ENCODE results near the gene RPTOR. TPM values are rescaled to one million over a fixed set of nuclear protein-coding genes. Genes with fewer than 3 reads are reported as not detected.

The RPTOR gene
- total and polyA plus RNA-seq, 2 donors = 8.1 to 10.3 TPM

DNA sequence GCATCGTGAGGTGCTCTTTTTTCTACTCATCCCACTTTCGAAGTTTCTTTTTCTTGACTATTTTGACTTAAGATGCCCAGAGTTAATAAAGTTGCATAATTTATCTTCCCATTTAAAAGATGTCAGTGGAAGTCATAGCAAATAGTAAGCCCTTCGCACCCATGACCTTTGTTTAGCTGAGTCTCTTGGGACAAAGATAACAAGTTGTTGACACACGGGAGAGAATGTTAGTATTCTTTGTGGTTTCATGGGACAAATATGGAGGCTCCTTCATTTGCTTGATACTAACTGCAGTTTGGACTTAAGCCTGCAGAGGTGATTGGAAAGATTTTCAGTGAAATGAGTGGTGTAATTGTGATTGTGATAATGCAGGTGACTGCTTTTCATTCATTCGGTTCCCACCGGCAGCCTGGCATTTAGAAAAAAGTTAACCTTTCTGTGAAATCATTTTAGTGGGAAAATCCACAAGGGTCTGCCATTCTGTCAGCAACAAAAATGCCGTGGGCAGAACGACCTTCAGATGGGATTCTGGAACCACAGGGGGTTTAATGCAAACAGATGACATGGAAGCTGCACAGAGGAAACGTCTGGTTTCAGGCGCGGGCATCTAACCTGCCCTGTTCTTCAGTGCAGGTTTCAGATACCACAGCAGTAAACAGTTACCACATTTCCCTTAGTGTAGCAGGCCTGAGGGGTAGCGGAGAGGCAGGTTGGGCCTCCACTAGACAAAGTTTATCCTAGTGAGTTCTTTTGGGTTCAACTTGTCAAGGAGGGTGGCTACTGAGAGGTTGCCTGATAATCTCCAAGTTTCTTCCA is 123.0 kb downstream of the RPTOR start:
- H3K4me3 ChIP-seq (ENCODE audit: low read length in 2 of 2) = no peak overlapping the region
- H3K27ac ChIP-seq (ENCODE audit: low read depth in 1 of 2, low read length in 1 of 2) = peak overlapping the region; percentile 72 to 88
- H3K27me3 ChIP-seq (ENCODE audit: control insufficient read depth in 2 of 2, insufficient read depth in 1 of 2, low read length in 1 of 2) = no peaks in the 10 kb centered on the region
- peaks cover 0 to 7% of the 10 kb centered on the region in 2 donors for H3K36me3 ChIP-seq (ENCODE audit: control insufficient read depth in 2 of 2, insufficient read depth in 2 of 2, low read length in 1 of 2)
- peaks cover 46 to 75% of the 10 kb centered on the region in 2 donors for H3K4me1 ChIP-seq (ENCODE audit: control insufficient read depth in 2 of 2, insufficient read depth in 2 of 2, low read length in 2 of 2)
- H3K9me3 ChIP-seq (ENCODE audit: control insufficient read depth in 2 of 2, insufficient read depth in 1 of 2, low read length in 1 of 2) = no peaks in the 10 kb centered on the region
- peak in 3 of 9 donors; percentile 54 to 80 (median 67) for DNase-seq (ENCODE audit: low read depth in 6 of 9, low spot score in 9 of 9)
- WGBS = 45% methylated on average over 12 of the region's 12 CpGs

DNA sequence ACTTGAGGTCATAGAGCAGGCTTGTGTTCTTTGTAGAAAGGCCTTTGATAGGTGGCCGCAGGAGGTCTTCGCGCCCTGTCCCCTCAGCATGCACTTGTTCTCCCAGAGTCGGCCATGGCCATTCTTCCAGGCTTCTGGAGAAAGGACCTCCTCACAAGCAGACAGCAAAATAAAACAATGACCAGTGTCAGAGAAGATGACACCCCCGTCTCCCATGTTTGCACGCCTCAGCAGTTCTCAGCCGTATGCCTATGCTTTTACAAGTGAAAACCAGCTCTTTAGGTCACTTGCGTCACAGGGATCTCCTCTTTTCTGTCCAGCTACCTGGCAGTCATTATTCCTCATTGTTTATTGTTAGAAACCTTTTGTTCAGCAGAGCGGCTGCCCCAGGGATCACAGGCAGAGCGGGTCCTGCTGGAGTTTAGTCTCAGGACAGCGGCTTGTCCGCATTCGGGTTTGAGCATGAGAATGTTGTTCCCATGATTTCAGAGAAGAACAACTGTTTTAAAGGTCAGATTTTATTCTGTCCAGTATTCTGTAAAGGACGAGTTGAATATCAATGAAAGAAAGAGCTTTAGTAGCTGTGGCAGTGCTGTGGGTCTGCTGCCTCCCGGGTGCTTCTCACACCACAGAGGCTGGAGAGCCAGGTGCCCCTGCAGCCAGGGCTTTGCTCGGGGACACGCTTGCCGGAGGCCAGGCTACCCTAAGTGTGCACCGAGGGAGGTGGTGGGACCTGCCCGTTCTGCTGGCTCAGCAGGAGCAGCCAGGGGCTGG is 123.9 kb downstream of the RPTOR start:
- WGBS = 92% methylated on average over 20 of the region's 20 CpGs
- DNase-seq (ENCODE audit: low read depth in 6 of 9, low spot score in 9 of 9) = no peak
- H3K4me1 ChIP-seq (ENCODE audit: control insufficient read depth in 2 of 2, insufficient read depth in 2 of 2, low read length in 2 of 2) = peaks cover 47 to 75% of the 10 kb centered on the region in 2 donors

DNA sequence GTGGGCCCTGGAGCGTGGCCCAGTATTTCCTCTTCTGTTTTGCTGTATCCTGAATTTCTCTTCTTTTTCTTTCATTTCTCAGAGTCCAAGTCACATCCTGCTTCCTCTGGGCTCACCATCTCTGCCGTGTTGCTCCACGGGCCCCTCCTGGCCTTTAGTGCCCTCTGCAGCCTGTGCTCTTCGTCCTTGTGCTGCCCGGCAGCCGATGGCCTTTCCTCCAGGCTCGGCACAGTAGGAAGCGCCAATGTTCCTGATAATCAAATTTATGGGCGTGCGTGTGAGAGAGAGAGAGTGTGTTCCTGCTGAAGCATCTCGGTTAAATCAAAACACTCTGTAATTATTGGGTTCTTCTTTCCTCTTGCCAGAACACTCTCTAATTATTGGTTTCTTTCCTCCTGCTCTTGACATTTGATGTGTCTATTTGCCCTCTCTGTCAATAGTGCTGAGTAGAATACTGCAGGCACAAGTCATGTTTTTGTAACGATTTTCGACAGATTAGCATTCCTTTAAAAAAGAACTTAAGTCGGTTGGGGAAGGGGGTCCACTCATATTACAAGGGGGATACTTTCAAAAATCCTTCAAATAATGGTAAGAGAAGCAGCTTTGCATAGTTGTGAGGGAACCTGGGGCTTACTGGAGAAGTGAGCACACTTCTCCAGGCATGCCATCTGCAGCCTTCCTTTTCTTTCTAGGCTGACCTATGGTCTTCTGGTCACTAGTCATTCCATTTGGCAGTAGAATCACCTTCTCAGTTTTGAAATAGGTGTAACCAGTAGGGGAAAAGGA is 126.6 kb downstream of the RPTOR start:
- Histone ChIP-seq H3K27ac (ENCODE audit: low read depth in 1 of 2, low read length in 1 of 2) (no peak overlapping the region), H3K4me1 (ENCODE audit: control insufficient read depth in 2 of 2, insufficient read depth in 2 of 2, low read length in 2 of 2) (peaks cover 36 to 69% of the 10 kb centered on the region in 2 donors), H3K27me3 (ENCODE audit: control insufficient read depth in 2 of 2, insufficient read depth in 1 of 2, low read length in 1 of 2) (no peaks in the 10 kb centered on the region)

More for the DNA sequence above, 123.9 kb downstream of the RPTOR start:
- no peak overlapping the region for H3K4me3 ChIP-seq (ENCODE audit: low read length in 2 of 2)
- peaks cover 0 to 7% of the 10 kb centered on the region in 2 donors for H3K36me3 ChIP-seq (ENCODE audit: control insufficient read depth in 2 of 2, insufficient read depth in 2 of 2, low read length in 1 of 2)
- H3K27ac ChIP-seq (ENCODE audit: low read depth in 1 of 2, low read length in 1 of 2) = peak overlapping the region; percentile 72 to 88
- no peaks in the 10 kb centered on the region for H3K9me3 ChIP-seq (ENCODE audit: control insufficient read depth in 2 of 2, insufficient read depth in 1 of 2, low read length in 1 of 2)
- H3K27me3 ChIP-seq (ENCODE audit: control insufficient read depth in 2 of 2, insufficient read depth in 1 of 2, low read length in 1 of 2) = no peaks in the 10 kb centered on the region

DNA sequence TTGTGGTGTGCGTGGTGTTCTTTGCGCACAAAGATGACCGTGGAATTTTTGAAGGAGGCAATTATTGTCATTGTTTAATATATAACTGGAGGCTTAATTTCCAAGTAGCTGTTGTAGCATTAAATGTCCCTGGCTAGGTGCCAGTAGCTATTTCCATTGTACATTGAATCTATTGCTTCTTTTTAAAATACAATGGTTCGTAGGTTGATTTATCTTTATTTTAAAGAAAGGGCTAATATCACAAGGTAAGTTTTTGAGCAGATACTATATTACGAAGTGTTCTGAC is 127.1 kb downstream of the RPTOR start:
- Histone ChIP-seq H3K36me3 (ENCODE audit: control insufficient read depth in 2 of 2, insufficient read depth in 2 of 2, low read length in 1 of 2) (peaks cover 0 to 1% of the 10 kb centered on the region in 2 donors), H3K4me3 (ENCODE audit: low read length in 2 of 2) (no peak overlapping the region), H3K27me3 (ENCODE audit: control insufficient read depth in 2 of 2, insufficient read depth in 1 of 2, low read length in 1 of 2) (no peaks in the 10 kb centered on the region), H3K4me1 (ENCODE audit: control insufficient read depth in 2 of 2, insufficient read depth in 2 of 2, low read length in 2 of 2) (peaks cover 36 to 69% of the 10 kb centered on the region in 2 donors), H3K27ac (ENCODE audit: low read depth in 1 of 2, low read length in 1 of 2) (no peak overlapping the region), H3K9me3 (ENCODE audit: control insufficient read depth in 2 of 2, insufficient read depth in 1 of 2, low read length in 1 of 2) (peaks cover 0 to 3% of the 10 kb centered on the region in 2 donors)
- WGBS = 88% methylated on average over 5 of the region's 5 CpGs
- no peak for DNase-seq (ENCODE audit: low read depth in 6 of 9, low spot score in 9 of 9)

More for the DNA sequence above, 126.6 kb downstream of the RPTOR start:
- DNase-seq (ENCODE audit: low read depth in 6 of 9, low spot score in 9 of 9) = no peak
- Histone ChIP-seq H3K36me3 (ENCODE audit: control insufficient read depth in 2 of 2, insufficient read depth in 2 of 2, low read length in 1 of 2) (peaks cover 0 to 5% of the 10 kb centered on the region in 2 donors), H3K4me3 (ENCODE audit: low read length in 2 of 2) (no peak overlapping the region), H3K9me3 (ENCODE audit: control insufficient read depth in 2 of 2, insufficient read depth in 1 of 2, low read length in 1 of 2) (peaks cover 0 to 3% of the 10 kb centered on the region in 2 donors)
- WGBS = 87% methylated on average over 14 of the region's 14 CpGs

DNA sequence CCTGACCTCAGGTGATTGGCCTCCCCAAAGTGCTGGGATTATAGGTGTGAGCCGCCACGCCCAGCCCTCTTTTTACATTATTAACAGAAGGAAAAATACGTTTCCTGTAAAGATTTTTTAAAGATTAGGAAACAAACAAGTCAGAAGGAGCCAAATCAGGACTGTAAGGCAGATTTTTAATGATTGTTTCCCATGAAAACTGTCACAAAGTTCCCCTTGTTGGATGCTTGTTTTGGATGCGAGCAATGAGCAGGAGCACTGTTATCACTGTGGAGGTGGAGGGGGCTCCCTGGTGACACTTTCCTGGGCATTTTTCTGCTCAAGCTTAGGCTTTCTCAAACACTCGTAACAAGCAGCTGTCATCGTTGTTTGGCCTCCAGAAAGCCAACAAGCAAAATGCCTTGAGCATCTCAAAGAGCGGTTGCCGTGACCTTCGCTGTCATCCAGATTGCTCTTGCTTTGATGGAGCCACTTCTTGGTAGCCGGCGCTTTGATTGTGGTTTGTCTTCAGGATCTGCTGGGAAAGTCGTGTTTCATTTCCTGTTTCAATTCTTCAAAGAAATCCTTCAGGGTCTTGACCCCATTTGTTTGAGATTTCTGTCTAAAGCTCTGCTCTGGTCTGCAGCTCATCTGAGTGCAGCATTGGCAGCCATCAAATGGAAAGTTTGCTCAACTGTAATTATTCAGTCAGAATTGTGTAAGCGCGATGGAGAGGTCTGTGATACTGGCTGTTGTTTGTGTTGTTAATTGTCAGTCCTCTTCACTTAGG is 128.7 kb downstream of the RPTOR start:
- no peaks in the 10 kb centered on the region for H3K36me3 ChIP-seq (ENCODE audit: control insufficient read depth in 2 of 2, insufficient read depth in 2 of 2, low read length in 1 of 2)
- H3K27ac ChIP-seq (ENCODE audit: low read depth in 1 of 2, low read length in 1 of 2) = peak overlapping the region; percentile 25 to 38

DNA sequence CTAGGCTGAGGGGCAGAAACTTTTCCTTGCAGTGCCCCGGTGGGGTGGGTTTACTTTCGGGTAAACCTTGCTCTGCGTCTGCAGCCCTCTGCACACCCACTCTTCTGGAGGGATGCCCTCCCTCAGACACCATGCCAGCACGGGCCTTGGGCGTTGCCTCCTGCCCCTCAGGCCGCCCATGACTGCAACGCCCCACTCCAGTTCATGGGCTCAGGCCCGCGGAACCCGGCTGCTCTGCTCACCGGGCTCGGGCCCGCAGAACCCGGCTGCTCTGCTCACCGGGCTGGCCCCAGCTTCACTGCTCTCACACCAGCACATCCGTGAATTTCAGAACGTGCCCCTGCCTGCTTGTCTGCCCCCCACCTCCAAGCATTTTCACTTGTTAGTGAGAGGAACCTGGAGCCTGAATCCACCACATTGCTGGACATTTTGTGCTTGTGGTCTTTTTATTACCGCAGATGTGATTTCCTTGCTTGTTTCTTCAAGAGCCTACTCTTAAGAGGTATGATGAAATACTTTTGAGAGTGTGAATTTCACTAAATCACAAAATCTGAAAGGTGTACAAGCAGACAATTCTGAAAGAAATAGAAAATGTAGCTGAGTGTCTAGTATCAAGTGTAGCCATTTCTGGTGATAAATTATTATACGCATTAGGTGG is 130.9 kb downstream of the RPTOR start:
- H3K27me3 ChIP-seq (ENCODE audit: control insufficient read depth in 2 of 2, insufficient read depth in 1 of 2, low read length in 1 of 2) = no peaks in the 10 kb centered on the region
- no peak overlapping the region for H3K4me3 ChIP-seq (ENCODE audit: low read length in 2 of 2)
- H3K4me1 ChIP-seq (ENCODE audit: control insufficient read depth in 2 of 2, insufficient read depth in 2 of 2, low read length in 2 of 2) = peaks cover 23 to 67% of the 10 kb centered on the region in 2 donors
- no peak for DNase-seq (ENCODE audit: low read depth in 6 of 9, low spot score in 9 of 9)
- WGBS = 92% methylated on average over 19 of the region's 19 CpGs
- no peak overlapping the region for H3K27ac ChIP-seq (ENCODE audit: low read depth in 1 of 2, low read length in 1 of 2)
- peaks cover 0 to 1% of the 10 kb centered on the region in 2 donors for H3K36me3 ChIP-seq (ENCODE audit: control insufficient read depth in 2 of 2, insufficient read depth in 2 of 2, low read length in 1 of 2)
- peaks cover 0 to 3% of the 10 kb centered on the region in 2 donors for H3K9me3 ChIP-seq (ENCODE audit: control insufficient read depth in 2 of 2, insufficient read depth in 1 of 2, low read length in 1 of 2)

More for the DNA sequence above, 128.7 kb downstream of the RPTOR start:
- H3K4me1 ChIP-seq (ENCODE audit: control insufficient read depth in 2 of 2, insufficient read depth in 2 of 2, low read length in 2 of 2) = peaks cover 28 to 65% of the 10 kb centered on the region in 2 donors
- peak in 2 of 9 donors; percentile 38 to 62 for DNase-seq (ENCODE audit: low read depth in 6 of 9, low spot score in 9 of 9)
- WGBS = 50% methylated on average over 14 of the region's 14 CpGs
- no peak overlapping the region for H3K4me3 ChIP-seq (ENCODE audit: low read length in 2 of 2)
- no peaks in the 10 kb centered on the region for H3K27me3 ChIP-seq (ENCODE audit: control insufficient read depth in 2 of 2, insufficient read depth in 1 of 2, low read length in 1 of 2)
- peaks cover 0 to 3% of the 10 kb centered on the region in 2 donors for H3K9me3 ChIP-seq (ENCODE audit: control insufficient read depth in 2 of 2, insufficient read depth in 1 of 2, low read length in 1 of 2)

DNA sequence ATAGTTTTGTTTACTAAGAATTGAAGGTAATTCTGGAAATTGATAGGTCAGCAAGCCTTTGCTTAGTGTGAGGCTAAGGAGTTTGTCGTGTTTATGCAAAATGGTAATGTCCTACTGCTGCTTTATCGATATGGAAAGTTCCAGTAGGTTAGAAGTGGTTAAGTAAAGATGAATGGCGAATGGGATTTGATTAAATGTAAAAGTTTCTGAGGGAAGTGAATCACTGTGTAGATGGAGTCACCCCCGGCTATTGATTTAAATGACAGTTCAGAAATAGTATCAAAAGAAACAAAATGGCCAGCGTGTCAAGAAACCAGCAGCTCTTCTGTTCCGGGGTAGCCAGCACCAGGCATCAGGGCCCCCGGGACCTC is 131.4 kb downstream of the RPTOR start:
- H3K27me3 ChIP-seq (ENCODE audit: control insufficient read depth in 2 of 2, insufficient read depth in 1 of 2, low read length in 1 of 2) = no peaks in the 10 kb centered on the region
- no peak overlapping the region for H3K27ac ChIP-seq (ENCODE audit: low read depth in 1 of 2, low read length in 1 of 2)
- H3K4me1 ChIP-seq (ENCODE audit: control insufficient read depth in 2 of 2, insufficient read depth in 2 of 2, low read length in 2 of 2) = peaks cover 23 to 67% of the 10 kb centered on the region in 2 donors
- peaks cover 0 to 3% of the 10 kb centered on the region in 2 donors for H3K9me3 ChIP-seq (ENCODE audit: control insufficient read depth in 2 of 2, insufficient read depth in 1 of 2, low read length in 1 of 2)
- no peak for DNase-seq (ENCODE audit: low read depth in 6 of 9, low spot score in 9 of 9)
- WGBS = 99% methylated on average over 7 of the region's 7 CpGs
- no peak overlapping the region for H3K4me3 ChIP-seq (ENCODE audit: low read length in 2 of 2)
- peaks cover 0 to 6% of the 10 kb centered on the region in 2 donors for H3K36me3 ChIP-seq (ENCODE audit: control insufficient read depth in 2 of 2, insufficient read depth in 2 of 2, low read length in 1 of 2)

DNA sequence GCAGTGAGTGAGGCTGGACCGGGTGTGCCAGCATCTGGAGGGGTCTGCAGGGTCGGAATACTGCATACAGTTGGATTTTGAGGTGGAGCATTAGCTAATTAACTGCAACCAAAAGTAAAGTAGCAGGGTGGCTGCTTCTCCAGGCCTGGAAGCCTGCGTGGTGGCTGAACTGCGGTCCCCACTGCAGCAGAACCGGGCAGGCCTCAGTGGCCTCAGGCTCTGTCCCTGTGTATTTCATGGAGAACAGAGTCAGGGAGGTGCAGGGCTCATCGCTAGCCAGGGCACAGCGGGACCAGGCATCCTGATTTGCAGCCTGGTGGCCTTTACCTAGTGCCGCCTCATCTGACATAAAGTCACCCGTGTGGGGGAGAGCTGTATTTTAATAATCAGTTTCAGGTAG is 131.9 kb downstream of the RPTOR start:
- H3K27ac ChIP-seq (ENCODE audit: low read depth in 1 of 2, low read length in 1 of 2) = no peak overlapping the region
- H3K36me3 ChIP-seq (ENCODE audit: control insufficient read depth in 2 of 2, insufficient read depth in 2 of 2, low read length in 1 of 2) = peaks cover 0 to 9% of the 10 kb centered on the region in 2 donors
- WGBS = 92% methylated on average over 9 of the region's 9 CpGs
- peaks cover 23 to 69% of the 10 kb centered on the region in 2 donors for H3K4me1 ChIP-seq (ENCODE audit: control insufficient read depth in 2 of 2, insufficient read depth in 2 of 2, low read length in 2 of 2)
- no peak overlapping the region for H3K4me3 ChIP-seq (ENCODE audit: low read length in 2 of 2)
- H3K27me3 ChIP-seq (ENCODE audit: control insufficient read depth in 2 of 2, insufficient read depth in 1 of 2, low read length in 1 of 2) = no peaks in the 10 kb centered on the region
- no peak for DNase-seq (ENCODE audit: low read depth in 6 of 9, low spot score in 9 of 9)
- H3K9me3 ChIP-seq (ENCODE audit: control insufficient read depth in 2 of 2, insufficient read depth in 1 of 2, low read length in 1 of 2) = peaks cover 0 to 3% of the 10 kb centered on the region in 2 donors

All from thymus (tissue), 11 donors.